Activated naive CD8-positive, alpha-beta T cell treated with anti-CD3 and anti-CD28 coated beads, Interleukin-2, amount 50 U/mL, for 16 hours (primary cell): ENCODE results near the gene MLNR.

Source experiments
- DNase-seq: peaks from one replicate; pipeline ENCODE4 v3.0.0-alpha.2; 2020; ENCODE audit warnings: low read depth, low spot score

The MLNR gene

DNA sequence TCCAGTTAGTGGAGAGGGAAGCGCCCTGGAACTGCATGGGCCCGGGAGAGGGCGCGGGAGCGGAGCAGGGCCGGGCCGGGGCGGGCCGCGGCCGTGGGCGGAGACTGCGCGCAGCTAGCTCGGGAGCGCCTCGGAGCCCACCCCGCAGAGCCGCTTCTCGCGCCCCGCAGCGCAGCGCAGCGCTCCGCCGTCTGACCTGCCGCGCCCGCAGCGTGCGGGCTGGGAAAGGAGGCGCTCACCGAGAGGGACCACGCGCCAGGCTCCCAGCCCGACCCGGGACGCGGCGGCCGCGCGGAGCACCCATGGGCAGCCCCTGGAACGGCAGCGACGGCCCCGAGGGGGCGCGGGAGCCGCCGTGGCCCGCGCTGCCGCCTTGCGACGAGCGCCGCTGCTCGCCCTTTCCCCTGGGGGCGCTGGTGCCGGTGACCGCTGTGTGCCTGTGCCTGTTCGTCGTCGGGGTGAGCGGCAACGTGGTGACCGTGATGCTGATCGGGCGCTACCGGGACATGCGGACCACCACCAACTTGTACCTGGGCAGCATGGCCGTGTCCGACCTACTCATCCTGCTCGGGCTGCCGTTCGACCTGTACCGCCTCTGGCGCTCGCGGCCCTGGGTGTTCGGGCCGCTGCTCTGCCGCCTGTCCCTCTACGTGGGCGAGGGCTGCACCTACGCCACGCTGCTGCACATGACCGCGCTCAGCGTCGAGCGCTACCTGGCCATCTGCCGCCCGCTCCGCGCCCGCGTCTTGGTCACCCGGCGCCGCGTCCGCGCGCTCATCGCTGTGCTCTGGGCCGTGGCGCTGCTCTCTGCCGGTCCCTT, at the start of gene MLNR:
MLNR (plus strand) TSS at position 303 of the 820 bp plus-strand sequence; CDS start at position 303, 0 bp downstream.
- peak; percentile 6 for DNase-seq

DNA sequence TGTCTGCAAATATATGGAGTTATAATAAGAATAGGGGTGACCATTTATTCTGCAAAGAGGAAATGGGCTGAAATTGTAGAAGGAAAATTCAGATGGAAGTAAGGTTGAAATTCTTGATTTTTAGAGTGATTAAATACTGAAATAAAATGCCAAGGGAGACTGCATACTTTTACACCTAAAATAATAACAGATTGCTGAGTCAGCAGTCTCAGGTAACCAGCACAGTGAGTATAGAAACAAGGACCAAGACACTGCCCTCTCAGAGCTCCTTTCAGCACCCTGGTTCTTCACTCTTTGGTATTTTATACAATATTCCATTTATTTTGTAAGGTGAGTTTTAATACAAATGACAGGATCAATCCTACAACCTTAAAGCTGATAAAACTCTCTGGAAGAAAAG, 48.8 kb upstream of the MLNR start:
- DNase-seq: no peak

DNA sequence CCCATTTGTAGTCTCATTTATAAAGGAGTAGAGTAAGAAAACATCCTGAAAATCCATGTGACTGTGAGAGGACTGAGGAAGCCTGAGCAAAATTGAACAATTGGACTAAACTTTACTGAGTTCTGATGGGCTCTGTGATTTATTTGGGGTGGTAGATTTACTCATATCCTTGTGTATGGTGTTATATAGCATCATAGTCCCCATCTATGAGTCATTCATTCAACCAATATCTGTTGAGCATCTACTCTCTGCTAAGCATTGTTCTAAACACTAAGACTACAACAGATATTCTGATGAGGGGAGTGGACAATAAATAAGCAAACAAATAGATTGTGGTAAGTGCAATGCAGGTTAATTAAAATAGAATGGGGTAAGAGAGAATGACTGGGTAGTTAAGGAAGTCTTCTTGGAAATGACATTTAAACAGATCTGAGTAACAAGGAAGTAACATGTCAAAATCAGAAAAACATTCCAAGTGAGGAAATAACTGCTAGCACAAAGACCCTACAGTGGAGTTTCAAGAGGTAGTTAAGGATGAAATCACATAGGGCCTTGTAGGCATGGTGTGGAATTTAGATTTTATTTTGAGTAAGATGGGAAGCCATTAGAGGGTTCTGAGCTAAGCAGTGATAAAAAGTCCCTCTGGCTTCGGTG, 36.3 kb upstream of the MLNR start:
- DNase-seq: no peak

DNA sequence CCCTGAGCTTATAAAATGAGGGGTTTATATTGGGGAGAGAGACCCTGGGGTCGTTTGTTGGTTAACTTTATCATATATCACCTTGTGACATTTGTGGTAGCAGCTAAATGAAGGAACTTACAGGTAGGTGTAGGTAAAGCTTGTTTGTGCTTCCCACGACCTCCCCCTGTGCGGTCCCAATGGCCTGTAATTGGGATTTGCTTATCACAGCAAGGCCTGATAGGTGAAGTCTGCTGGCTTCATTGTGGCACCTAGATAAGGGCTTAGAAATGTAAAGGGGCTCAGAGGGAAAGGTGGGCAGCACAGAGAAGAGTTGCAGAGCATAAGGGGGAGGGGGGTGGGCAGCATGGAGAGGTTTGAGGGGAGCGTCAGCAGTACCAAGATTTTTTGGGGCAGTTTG, 35.5 kb upstream of the MLNR start:
- DNase-seq: no peak

DNA sequence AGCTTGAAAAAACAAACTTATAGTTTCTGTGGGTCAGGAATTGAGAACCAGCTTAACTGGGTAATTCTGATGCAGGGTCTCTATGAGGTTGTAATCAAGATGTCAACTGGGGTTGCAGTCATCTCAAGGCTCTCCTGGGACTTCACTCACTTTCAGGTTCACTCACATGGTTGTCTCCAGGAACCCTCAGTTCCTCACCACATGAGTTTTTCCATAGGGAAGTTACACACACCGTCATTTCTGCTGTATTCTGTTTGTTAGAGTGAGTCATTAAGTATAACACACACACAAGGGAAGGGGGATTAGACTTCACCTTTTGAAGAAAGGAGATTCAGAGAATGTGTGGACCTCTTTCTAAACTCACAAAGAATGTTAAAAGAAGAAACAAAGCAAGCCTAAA, 34.9 kb upstream of the MLNR start:
- DNase-seq: no peak

DNA sequence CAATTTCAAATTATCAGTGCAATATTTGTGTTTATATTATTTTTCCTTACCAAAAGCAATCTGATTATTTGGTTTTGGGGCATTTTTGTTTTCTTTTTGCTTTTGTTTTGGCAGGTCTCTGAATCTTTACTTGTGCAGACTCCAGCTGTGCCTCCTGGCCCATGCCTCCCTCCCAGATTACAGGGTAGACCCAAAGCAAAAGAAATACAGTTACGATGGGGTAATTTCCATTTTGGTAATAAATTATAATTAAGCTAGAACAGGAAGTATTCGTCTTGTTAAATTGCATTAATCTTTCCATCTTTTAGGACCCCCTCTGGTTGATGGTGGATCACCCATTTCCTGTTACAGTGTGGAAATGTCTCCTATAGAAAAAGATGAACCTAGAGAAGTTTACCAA, 29.2 kb upstream of the MLNR start:
- DNase-seq: no peak

GRCh38 chr13:49206641-49207040, 13.5 kb upstream of the MLNR start:
- DNase-seq: no peak

DNA sequence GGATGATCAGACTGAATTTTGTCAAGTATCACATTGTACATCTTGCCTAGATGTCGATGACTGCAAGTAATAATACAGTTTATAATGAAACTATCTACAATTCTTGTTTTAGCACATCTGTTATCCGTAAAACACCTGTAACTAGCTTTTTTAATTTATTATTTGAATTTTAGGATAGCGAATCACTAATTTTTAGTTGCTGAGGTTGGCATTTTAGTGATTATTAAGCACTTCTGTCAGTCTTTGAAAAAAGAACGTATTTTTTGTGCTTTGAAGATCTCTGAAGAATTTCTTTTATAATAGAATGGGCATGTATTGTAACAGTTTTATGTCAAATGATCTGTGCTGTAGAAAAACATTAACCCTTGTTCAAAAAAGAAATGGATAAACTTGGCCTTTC, 11.5 kb upstream of the MLNR start:
- DNase-seq: no peak

- no peak for DNase-seq
Measured at GRCh38 chr13:49210114-49210513, 10.0 kb upstream of the MLNR start.

GRCh38 chr13:49210669-49211068, 9.5 kb upstream of the MLNR start:
- DNase-seq: no peak

DNA sequence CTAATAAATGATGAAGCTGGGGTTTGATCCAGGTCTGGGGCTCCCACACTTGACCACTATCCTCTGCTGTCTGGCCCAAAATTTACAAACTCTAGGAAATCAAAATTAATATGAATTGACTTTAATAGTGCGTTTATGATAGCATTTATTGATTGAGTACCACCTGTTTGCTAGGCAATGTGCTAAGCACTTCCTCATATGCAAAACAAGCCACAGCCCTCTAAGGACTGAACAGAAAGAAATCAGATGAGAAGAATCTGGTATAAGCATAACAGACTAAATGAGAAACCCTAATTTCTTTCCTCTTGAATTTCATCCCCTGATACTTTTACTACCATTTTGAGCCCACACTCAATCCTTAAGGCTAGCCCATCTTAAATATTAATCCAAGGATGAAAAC, 6.6 kb upstream of the MLNR start:
- no peak for DNase-seq

DNA sequence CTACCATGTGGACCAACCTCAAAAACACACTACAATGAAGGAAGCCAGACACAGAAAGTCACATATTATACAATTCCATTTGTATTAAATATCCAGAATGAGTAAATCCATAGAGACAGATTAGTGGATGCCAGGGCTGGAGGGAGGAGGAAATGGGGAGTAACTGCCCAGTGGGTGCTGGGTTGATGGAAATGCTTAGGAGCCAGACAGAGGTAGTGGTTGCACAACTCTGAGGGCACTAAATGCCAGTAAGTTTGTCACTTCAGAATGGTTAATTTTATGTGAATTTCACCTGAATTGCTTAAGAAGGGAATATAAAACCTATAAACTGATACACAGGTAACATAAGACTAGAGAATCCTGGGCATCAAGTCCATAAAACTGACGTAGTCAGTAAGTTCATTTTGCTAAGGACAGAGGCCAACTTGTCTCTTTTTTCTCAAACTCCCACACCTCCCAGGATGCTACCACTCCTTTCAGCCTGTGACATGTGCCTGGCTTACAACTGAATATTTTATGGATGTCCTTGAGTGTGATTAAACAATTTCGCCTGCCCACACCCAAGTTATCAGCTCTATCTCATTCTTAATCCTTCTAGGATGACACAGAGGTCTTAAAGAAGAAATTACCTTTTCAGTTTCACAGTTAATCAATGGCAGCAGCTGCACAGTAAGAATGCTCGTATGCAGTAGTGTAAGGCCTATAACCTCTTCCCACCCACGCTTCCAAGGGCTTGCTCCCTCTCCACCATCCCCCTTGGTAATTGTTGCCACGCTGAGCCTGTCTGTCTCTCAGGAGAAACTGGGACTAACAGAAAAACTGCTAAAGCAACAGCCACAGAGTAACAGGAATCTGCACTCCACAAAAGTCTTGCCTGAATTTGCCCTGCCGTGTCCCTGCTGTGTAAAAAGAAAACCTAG, 5.9 kb upstream of the MLNR start:
- no peak for DNase-seq

GRCh38 chr13:49214917-49215376, 5.2 kb upstream of the MLNR start:
- DNase-seq: no peak

DNA sequence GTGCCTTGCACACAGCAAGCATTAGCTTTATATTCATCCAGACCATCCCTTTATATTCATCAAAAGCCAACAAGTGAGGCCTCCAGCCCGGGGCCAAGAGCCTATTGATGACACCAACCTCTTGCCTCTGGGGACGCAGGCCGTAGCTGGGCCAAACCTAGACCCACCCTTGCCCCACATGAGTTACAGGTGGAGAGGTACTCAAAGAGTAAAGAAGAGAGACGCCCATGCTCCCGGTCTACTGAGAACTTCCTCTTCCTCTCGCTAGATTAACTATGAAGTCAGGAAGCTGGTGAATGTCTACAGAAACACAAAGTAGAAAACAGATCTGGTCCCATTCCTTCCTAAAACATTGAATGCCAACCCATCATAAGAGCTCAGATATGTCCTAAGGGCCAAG, 3.8 kb upstream of the MLNR start:
- no peak for DNase-seq

DNA sequence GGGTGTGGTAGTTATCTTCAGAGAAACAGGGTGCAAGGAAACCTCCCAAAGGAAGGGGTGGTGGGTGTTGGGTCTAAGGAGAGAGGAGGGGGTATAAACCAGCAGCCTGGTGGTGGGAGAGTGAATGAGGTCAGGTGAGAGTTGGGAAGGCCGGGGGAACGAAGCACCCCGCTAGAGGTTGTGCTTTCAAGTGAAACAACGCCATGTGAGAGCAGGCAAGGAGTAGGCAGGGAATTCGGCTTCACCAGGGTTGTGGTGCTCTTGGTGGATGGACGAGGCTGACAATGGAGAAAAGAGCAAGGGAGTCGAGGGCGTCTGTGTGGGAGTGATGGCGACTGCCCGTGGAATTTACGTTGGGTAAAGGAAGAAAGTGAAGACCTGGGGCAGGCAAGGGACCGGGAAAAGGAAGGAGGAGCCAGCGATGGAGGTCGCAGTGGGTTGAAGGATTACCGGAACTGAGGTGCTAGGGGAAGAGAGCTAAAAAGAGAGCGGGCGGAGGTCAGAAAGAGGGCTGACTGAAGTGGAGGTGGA, 2.1 kb upstream of the MLNR start:
- no peak for DNase-seq

GRCh38 chr13:49218493-49219051, 1.6 kb upstream of the MLNR start:
- no peak for DNase-seq

- no peak for DNase-seq
Measured at GRCh38 chr13:49219647-49220035, 497 bp upstream of the MLNR start.

DNA sequence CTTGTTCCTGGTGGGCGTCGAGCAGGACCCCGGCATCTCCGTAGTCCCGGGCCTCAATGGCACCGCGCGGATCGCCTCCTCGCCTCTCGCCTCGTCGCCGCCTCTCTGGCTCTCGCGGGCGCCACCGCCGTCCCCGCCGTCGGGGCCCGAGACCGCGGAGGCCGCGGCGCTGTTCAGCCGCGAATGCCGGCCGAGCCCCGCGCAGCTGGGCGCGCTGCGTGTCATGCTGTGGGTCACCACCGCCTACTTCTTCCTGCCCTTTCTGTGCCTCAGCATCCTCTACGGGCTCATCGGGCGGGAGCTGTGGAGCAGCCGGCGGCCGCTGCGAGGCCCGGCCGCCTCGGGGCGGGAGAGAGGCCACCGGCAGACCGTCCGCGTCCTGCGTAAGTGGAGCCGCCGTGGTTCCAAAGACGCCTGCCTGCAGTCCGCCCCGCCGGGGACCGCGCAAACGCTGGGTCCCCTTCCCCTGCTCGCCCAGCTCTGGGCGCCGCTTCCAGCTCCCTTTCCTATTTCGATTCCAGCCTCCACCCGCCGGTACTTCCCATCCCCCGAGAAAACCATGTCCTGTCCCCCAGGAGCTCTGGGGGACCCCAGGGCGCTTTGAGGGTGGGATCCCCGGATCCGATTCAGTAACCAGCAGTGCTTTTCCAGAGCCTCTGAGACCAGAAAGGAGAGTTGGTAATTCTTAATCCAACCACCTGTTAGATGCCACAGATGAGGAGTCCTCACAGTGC, 885 bp downstream of the MLNR start:
- DNase-seq: no peak

- no peak for DNase-seq
Measured at GRCh38 chr13:49221590-49221965, 1.4 kb downstream of the MLNR start.

DNA sequence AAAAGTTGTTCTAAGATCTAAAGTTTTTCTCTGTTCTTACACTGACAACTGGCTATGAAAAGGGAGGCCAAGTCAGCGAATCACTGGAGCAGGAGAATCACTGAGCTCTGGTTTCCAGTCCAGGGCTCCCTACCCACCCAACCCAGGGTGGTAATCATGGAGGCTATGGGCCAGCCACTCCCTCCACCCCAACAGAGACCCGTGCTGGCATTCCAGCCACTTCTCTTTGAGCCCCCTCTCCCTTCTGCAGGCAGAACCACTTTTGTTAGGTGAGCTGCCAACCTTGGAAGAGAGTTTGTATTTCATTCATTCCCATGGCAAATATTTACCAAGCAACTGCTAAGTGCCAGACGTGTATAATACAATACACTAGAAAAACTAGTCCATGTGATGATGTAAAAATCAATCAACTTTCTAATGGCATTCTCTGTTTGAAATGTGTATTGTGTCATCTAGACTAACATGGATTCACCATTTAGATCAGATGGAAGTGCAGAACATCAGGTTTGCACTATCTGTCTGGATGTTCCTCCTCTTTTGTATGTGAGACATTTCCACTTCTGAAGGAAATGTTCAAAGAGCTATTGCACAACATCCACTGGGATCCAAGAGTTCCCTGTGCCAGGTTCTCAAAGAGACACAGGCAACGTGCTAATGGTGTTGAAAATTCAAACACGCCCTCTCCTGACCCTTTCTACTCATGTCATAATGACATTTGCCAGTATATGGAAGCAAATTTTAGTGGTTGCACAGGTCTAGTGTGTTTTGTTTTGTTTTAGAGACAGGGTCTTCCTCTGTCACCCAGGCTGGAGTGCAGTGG, 5.3 kb downstream of the MLNR start:
- DNase-seq: no peak
